ENCODE data around the gene ARHGAP20. TPM values are rescaled to one million over a fixed set of nuclear protein-coding genes. Genes with fewer than 3 reads are reported as not detected.
"Not testable (repeated sequence)": the region's sequence is repeated elsewhere in the genome, so short reads cannot be mapped to it uniquely, and the experiment has no call there.

The ARHGAP20 gene
- total RNA-seq, 1 donor: 2.2 TPM

GRCh38 chr11:110634370-110634769 is 77.9 kb downstream of the ARHGAP20 start:
- Histone ChIP-seq H3K4me3 (ENCODE audit: insufficient read depth, low read length) (no peak overlapping the region), H2AFZ (ENCODE audit: low read length) (no peak overlapping the region), H3K36me3 (ENCODE audit: insufficient read depth, low read length) (no peaks in the 10 kb centered on the region), H3K27ac (ENCODE audit: low read depth, low read length) (no peak overlapping the region), H3K4me1 (ENCODE audit: insufficient read depth, low read length) (no peaks in the 10 kb centered on the region), H3K27me3 (ENCODE audit: insufficient read depth, low read length) (no peaks in the 10 kb centered on the region), H3K9me3 (ENCODE audit: low read depth, low read length) (no peaks in the 10 kb centered on the region), H4K20me1 (ENCODE audit: insufficient read depth, low read length) (no peaks in the 10 kb centered on the region), H3K79me2 (ENCODE audit: insufficient read depth, low read length) (no peaks in the 10 kb centered on the region), H3K4me2 (ENCODE audit: insufficient read depth, low read length) (no peak overlapping the region)
- no peak for TF ChIP-seq CTCF (IDR thresholded peaks at IDR 0.05; ENCODE audit: extremely low read depth, low read depth, low read length)
- no peak for DNase-seq (ENCODE audit: insufficient read length, low spot score, missing footprints)

GRCh38 chr11:110631551-110631950 is 80.7 kb downstream of the ARHGAP20 start:
- no peaks in the 10 kb centered on the region for H3K4me1 ChIP-seq (ENCODE audit: insufficient read depth, low read length)
- no peak for DNase-seq (ENCODE audit: insufficient read length, low spot score, missing footprints)
- no peaks in the 10 kb centered on the region for H3K79me2 ChIP-seq (ENCODE audit: insufficient read depth, low read length)
- no peaks in the 10 kb centered on the region for H4K20me1 ChIP-seq (ENCODE audit: insufficient read depth, low read length)
- no peak overlapping the region for H3K27ac ChIP-seq (ENCODE audit: low read depth, low read length)
- no peaks in the 10 kb centered on the region for H3K27me3 ChIP-seq (ENCODE audit: insufficient read depth, low read length)
- no peaks in the 10 kb centered on the region for H3K36me3 ChIP-seq (ENCODE audit: insufficient read depth, low read length)
- H3K9me3 ChIP-seq (ENCODE audit: low read depth, low read length): no peaks in the 10 kb centered on the region
- H3K4me3 ChIP-seq (ENCODE audit: insufficient read depth, low read length): no peak overlapping the region
- no peak overlapping the region for H2AFZ ChIP-seq (ENCODE audit: low read length)
- no peak overlapping the region for H3K4me2 ChIP-seq (ENCODE audit: insufficient read depth, low read length)
- no peak for TF ChIP-seq CTCF (IDR thresholded peaks at IDR 0.05; ENCODE audit: extremely low read depth, low read depth, low read length)

GRCh38 chr11:110629594-110629993 is 82.6 kb downstream of the ARHGAP20 start:
- H3K4me3 ChIP-seq (ENCODE audit: insufficient read depth, low read length): no peak overlapping the region
- no peak overlapping the region for H3K4me2 ChIP-seq (ENCODE audit: insufficient read depth, low read length)
- no peaks in the 10 kb centered on the region for H3K9me3 ChIP-seq (ENCODE audit: low read depth, low read length)
- H3K4me1 ChIP-seq (ENCODE audit: insufficient read depth, low read length): no peaks in the 10 kb centered on the region
- H3K79me2 ChIP-seq (ENCODE audit: insufficient read depth, low read length): no peaks in the 10 kb centered on the region
- no peak for TF ChIP-seq CTCF (IDR thresholded peaks at IDR 0.05; ENCODE audit: extremely low read depth, low read depth, low read length)
- H3K36me3 ChIP-seq (ENCODE audit: insufficient read depth, low read length): no peaks in the 10 kb centered on the region
- H4K20me1 ChIP-seq (ENCODE audit: insufficient read depth, low read length): no peaks in the 10 kb centered on the region
- no peak overlapping the region for H3K27ac ChIP-seq (ENCODE audit: low read depth, low read length)
- H3K27me3 ChIP-seq (ENCODE audit: insufficient read depth, low read length): no peaks in the 10 kb centered on the region
- H2AFZ ChIP-seq (ENCODE audit: low read length): no peak overlapping the region
- no peak for DNase-seq (ENCODE audit: insufficient read length, low spot score, missing footprints)

GRCh38 chr11:110621826-110622225 is 90.4 kb downstream of the ARHGAP20 start:
- H3K27ac ChIP-seq (ENCODE audit: low read depth, low read length): no peak overlapping the region
- H3K4me2 ChIP-seq (ENCODE audit: insufficient read depth, low read length): no peak overlapping the region
- H3K79me2 ChIP-seq (ENCODE audit: insufficient read depth, low read length): no peaks in the 10 kb centered on the region
- H4K20me1 ChIP-seq (ENCODE audit: insufficient read depth, low read length): no peaks in the 10 kb centered on the region
- no peaks in the 10 kb centered on the region for H3K4me1 ChIP-seq (ENCODE audit: insufficient read depth, low read length)
- no peak overlapping the region for H3K4me3 ChIP-seq (ENCODE audit: insufficient read depth, low read length)
- no peak for DNase-seq (ENCODE audit: insufficient read length, low spot score, missing footprints)
- TF ChIP-seq CTCF (IDR thresholded peaks at IDR 0.05; ENCODE audit: extremely low read depth, low read depth, low read length): no peak
- H3K27me3 ChIP-seq (ENCODE audit: insufficient read depth, low read length): no peaks in the 10 kb centered on the region
- H2AFZ ChIP-seq (ENCODE audit: low read length): no peak overlapping the region
- no peaks in the 10 kb centered on the region for H3K9me3 ChIP-seq (ENCODE audit: low read depth, low read length)
- H3K36me3 ChIP-seq (ENCODE audit: insufficient read depth, low read length): no peaks in the 10 kb centered on the region

GRCh38 chr11:110619366-110619765 is 92.9 kb downstream of the ARHGAP20 start:
- H3K27ac ChIP-seq (ENCODE audit: low read depth, low read length); H3K36me3 ChIP-seq (ENCODE audit: insufficient read depth, low read length); H3K4me3 ChIP-seq (ENCODE audit: insufficient read depth, low read length); H3K9me3 ChIP-seq (ENCODE audit: low read depth, low read length); H4K20me1 ChIP-seq (ENCODE audit: insufficient read depth, low read length); DNase-seq (ENCODE audit: insufficient read length, low spot score, missing footprints); H3K27me3 ChIP-seq (ENCODE audit: insufficient read depth, low read length); H2AFZ ChIP-seq (ENCODE audit: low read length); H3K4me1 ChIP-seq (ENCODE audit: insufficient read depth, low read length); H3K79me2 ChIP-seq (ENCODE audit: insufficient read depth, low read length); H3K4me2 ChIP-seq (ENCODE audit: insufficient read depth, low read length): not testable (repeated sequence)

Measured in osteoblast (primary cell).